D721Med (cell line): ENCODE measurements around the gene CCDC7.
"Not testable (repeated sequence)": the region's sequence is repeated elsewhere in the genome, so short reads cannot be mapped to it uniquely, and the experiment has no call there.

ENCODE experiments used
- DNase-seq: peaks from one replicate; pipeline ENCODE4 v3.0.0; 2011; ENCODE audit warnings: low spot score; ENCODE audit not compliant: insufficient read length
- FAIRE-seq: peaks from 2 replicates; lab custom pipeline; 2011; peaks lifted over from hg19 to GRCh38; lab: Jason Lieb, UNC
- CTCF ChIP-seq: IDR thresholded peaks from 2 replicates; pipeline ENCODE4 v1.5.1; 2012; ENCODE audit warnings: mild to moderate bottlenecking, control low read depth; ENCODE audit not compliant: insufficient read depth; ENCODE audit errors: missing control alignments

The CCDC7 gene

GRCh38 chr10:32445740-32446535, at the start of gene CCDC7:
Gene CCDC7, plus strand, starts transcription at chr10:32446140. Its CDS starts 5,503 bp downstream, at chr10:32451643.
- DNase-seq = no peak
- TF ChIP-seq CTCF = peak; percentile 18
- FAIRE-seq = no peak

- FAIRE-seq = not testable (repeated sequence)
Observed at GRCh38 chr10:32397163-32397562, 48.8 kb upstream of the CCDC7 start.

GRCh38 chr10:32399720-32400119, 46.2 kb upstream of the CCDC7 start:
- FAIRE-seq, DNase-seq: not testable (repeated sequence)

More at GRCh38 chr10:32397163-32397562, 48.8 kb upstream of the CCDC7 start:
- not testable (repeated sequence) for DNase-seq

- DNase-seq (no peak), FAIRE-seq (no peak)
- no peak for TF ChIP-seq CTCF
Observed at GRCh38 chr10:32400961-32401360, 45.0 kb upstream of the CCDC7 start.

- DNase-seq = no peak
- no peak for TF ChIP-seq CTCF
- FAIRE-seq = no peak
Observed at GRCh38 chr10:32402499-32402898, 43.4 kb upstream of the CCDC7 start.

GRCh38 chr10:32403091-32403490, 42.8 kb upstream of the CCDC7 start:
- TF ChIP-seq CTCF = no peak
- FAIRE-seq = no peak
- DNase-seq = no peak

- TF ChIP-seq CTCF = no peak
- FAIRE-seq = no peak
- no peak for DNase-seq
Observed at GRCh38 chr10:32408690-32409089, 37.2 kb upstream of the CCDC7 start.

GRCh38 chr10:32409741-32410140, 36.2 kb upstream of the CCDC7 start:
- no peak for TF ChIP-seq CTCF
- FAIRE-seq (no peak), DNase-seq (no peak)
